Adrenal gland (tissue), 5 donors: Measurements from ENCODE around the gene CACNA1A.

ENCODE experiments used
- POLR2A ChIP-seq, 2 donors: fragments of 450-650 bp; IDR thresholded peaks; one replicate each; pipeline ENCODE4 v1.6.1; 2017; ENCODE audit warnings: antibody characterized with exemption in 2 of 2, mild to moderate bottlenecking in 2 of 2, moderate library complexity in 1 of 2
- TF ChIP-seq, protein P1 (sequence below), 6 experiments: fragments of 450-650 bp in 4 of 6; fragments of 200-600 bp in 2 of 6; sonication (generic) in 1 of 6; IDR thresholded peaks; 1 replicate in 5 of 6; 2 replicates in 1 of 6; pipeline versions ENCODE4 v1.5.1 to v1.8.0; 2016 to 2021; ENCODE audit warnings: antibody characterized with exemption in 6 of 6, mild to moderate bottlenecking in 2 of 6, moderate library complexity in 1 of 6
- donor health status: DM: no; HTN: no; CAD: no.

DNA sequence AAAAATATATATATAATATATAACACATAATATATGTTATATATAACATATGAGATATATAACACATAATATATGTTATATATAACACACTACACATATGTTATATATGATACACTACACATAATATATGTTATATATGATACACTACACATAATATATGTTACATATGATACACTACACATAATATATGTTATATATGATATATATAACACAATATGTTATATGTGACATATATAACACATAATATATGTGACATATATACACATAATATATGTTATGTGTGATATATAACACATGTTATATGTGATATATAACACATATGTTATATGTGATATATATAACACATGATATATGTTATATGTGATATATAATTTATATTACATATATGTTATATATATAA is 129.7 kb downstream of the CACNA1A start:
- TF ChIP-seq, protein P1, sequence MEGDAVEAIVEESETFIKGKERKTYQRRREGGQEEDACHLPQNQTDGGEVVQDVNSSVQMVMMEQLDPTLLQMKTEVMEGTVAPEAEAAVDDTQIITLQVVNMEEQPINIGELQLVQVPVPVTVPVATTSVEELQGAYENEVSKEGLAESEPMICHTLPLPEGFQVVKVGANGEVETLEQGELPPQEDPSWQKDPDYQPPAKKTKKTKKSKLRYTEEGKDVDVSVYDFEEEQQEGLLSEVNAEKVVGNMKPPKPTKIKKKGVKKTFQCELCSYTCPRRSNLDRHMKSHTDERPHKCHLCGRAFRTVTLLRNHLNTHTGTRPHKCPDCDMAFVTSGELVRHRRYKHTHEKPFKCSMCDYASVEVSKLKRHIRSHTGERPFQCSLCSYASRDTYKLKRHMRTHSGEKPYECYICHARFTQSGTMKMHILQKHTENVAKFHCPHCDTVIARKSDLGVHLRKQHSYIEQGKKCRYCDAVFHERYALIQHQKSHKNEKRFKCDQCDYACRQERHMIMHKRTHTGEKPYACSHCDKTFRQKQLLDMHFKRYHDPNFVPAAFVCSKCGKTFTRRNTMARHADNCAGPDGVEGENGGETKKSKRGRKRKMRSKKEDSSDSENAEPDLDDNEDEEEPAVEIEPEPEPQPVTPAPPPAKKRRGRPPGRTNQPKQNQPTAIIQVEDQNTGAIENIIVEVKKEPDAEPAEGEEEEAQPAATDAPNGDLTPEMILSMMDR (IDR thresholded peaks at IDR 0.05) = no peak
- TF ChIP-seq POLR2A (IDR thresholded peaks at IDR 0.05) = no peak
